Measurements from ENCODE around the gene CSRP3. TPM values are rescaled to one million over a fixed set of nuclear protein-coding genes. Genes with fewer than 3 reads are reported as not detected.

The CSRP3 gene
- total and polyA plus RNA-seq, 4 donors = 0.08 TPM; not detected in 3

- Histone ChIP-seq H3K9me3 (ENCODE audit: control insufficient read depth in 4 of 4, low read length in 3 of 4) (no peaks in the 10 kb centered on the region), H3K9ac (ENCODE audit: low read depth in 1 of 2, low read length in 2 of 2) (no peak overlapping the region), H3K27ac (ENCODE audit: low read depth in 1 of 2, low read length in 2 of 2) (no peak overlapping the region), H3K27me3 (ENCODE audit: control insufficient read depth in 4 of 4, insufficient read depth in 4 of 4, low read length in 3 of 4) (peaks cover 0 to 3% (median 2%) of the 10 kb centered on the region in 4 donors), H3K36me3 (ENCODE audit: control insufficient read depth in 4 of 4, insufficient read depth in 3 of 4, low read depth in 1 of 4, low read length in 3 of 4) (no peaks in the 10 kb centered on the region), H3K4me1 (ENCODE audit: control insufficient read depth in 4 of 4, insufficient read depth in 4 of 4, low read length in 3 of 4) (peaks cover 6 to 22% (median 19%) of the 10 kb centered on the region in 4 donors), H3K4me3 (ENCODE audit: low read depth in 1 of 3, low read length in 3 of 3) (no peak overlapping the region)
- TF ChIP-seq FOXA1 (IDR thresholded peaks at IDR 0.05) = no peak
- peak; percentile 34 to 72 for TF ChIP-seq HNF4A (conservative IDR thresholded peaks at IDR 0.05)
- TF ChIP-seq GABPA (IDR thresholded peaks at IDR 0.05 in 1 of 2, conservative IDR thresholded peaks at IDR 0.05 in 1 of 2) = no peak
- TF ChIP-seq HNF4G (IDR thresholded peaks at IDR 0.05) = no peak
- TF ChIP-seq REST (IDR thresholded peaks at IDR 0.05) = peak; percentile 41
- peak; percentile 20 for TF ChIP-seq SP1 (IDR thresholded peaks at IDR 0.05)
- TF ChIP-seq RXRA (IDR thresholded peaks at IDR 0.05) = peak in 1 of 2 donors; percentile 69
- TF ChIP-seq TAF1 (conservative IDR thresholded peaks at IDR 0.05) = no peak
- TF ChIP-seq RAD21 (IDR thresholded peaks at IDR 0.05) = peak in 1 of 2 donors; percentile 36
- TF ChIP-seq YY1 (IDR thresholded peaks at IDR 0.05) = peak; percentile 57
- TF ChIP-seq JUND (IDR thresholded peaks at IDR 0.05) = peak in 1 of 2 donors; percentile 31
- no peak for TF ChIP-seq EGR1 (IDR thresholded peaks at IDR 0.05; ENCODE audit: low read depth in 2 of 2)
- TF ChIP-seq ZBTB33 (IDR thresholded peaks at IDR 0.05) = peak; percentile 48
- no peak for TF ChIP-seq NR2F2 (IDR thresholded peaks at IDR 0.05)
- no peak for TF ChIP-seq ATF3 (IDR thresholded peaks at IDR 0.05)
- TF ChIP-seq CTCF (IDR thresholded peaks at IDR 0.05; ENCODE audit: low read depth, low read length, missing input control) = no peak
- no peak for TF ChIP-seq MAX (IDR thresholded peaks at IDR 0.05)
- TF ChIP-seq FOXA2 (IDR thresholded peaks at IDR 0.05) = no peak
- DNase-seq (ENCODE audit: low spot score) = no peak
- 41% methylated on average over 6 of the region's 6 CpGs for WGBS
These were observed 42.3 kb upstream of the CSRP3 start for GRCh38 chr11:19244084-19244483.

Measured in liver (tissue), 9 donors.